ENCODE measurements around the gene MAGI2.

The MAGI2 gene

GRCh38 chr7:78953090-78953489 lies 500.4 kb downstream of the MAGI2 start:
- DNase-seq (ENCODE audit: low read depth, low spot score) = no peak

DNA sequence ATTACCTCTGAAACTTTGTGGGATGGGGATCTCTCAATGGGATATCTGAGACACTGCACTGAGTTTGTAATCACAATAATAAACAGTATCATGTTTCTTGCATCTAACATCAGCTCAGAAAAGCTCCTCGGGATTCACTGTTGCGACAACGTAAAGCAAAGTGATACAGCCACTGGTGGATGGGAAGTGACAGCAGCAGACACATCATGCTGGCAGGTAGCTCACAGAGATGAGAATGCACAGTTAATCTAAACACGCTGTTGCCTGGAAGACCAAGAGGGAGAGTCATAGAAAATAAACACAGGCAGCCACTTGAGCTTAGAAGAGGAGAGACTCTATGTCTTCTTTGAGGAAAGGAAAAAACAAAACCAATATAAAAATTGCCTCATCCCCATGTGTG lies 513.8 kb downstream of the MAGI2 start:
- no peak for DNase-seq (ENCODE audit: low read depth, low spot score)

DNA sequence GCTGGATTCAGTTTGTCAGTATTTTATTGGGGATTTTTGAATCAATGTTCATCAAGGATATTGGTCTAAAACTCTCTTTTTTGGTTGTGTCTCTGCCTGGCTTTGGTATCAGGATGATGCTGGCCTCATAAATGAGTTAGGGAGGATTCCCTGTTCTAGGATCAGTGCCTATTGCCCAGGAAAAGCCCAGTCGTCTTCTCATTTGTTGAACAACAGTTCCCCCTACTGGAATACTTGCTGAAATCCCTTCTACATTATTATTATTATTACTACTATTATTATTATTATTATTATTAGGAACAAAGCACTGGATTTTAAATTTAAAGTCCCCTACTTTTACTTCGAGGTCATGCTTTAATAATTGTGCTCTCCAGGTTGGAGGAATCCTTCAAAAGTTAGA lies 528.9 kb downstream of the MAGI2 start:
- no peak for DNase-seq (ENCODE audit: low read depth, low spot score)

- DNase-seq (ENCODE audit: low read depth, low spot score) = no peak
These were observed 540.7 kb downstream of the MAGI2 start for GRCh38 chr7:78912781-78913180.

- DNase-seq (ENCODE audit: low read depth, low spot score) = no peak
These were observed 546.7 kb downstream of the MAGI2 start for GRCh38 chr7:78906735-78907134.

- DNase-seq (ENCODE audit: low read depth, low spot score) = no peak
These were observed 548.0 kb downstream of the MAGI2 start for GRCh38 chr7:78905436-78905835.

GRCh38 chr7:78904983-78905382 lies 548.5 kb downstream of the MAGI2 start:
- no peak for DNase-seq (ENCODE audit: low read depth, low spot score)

DNA sequence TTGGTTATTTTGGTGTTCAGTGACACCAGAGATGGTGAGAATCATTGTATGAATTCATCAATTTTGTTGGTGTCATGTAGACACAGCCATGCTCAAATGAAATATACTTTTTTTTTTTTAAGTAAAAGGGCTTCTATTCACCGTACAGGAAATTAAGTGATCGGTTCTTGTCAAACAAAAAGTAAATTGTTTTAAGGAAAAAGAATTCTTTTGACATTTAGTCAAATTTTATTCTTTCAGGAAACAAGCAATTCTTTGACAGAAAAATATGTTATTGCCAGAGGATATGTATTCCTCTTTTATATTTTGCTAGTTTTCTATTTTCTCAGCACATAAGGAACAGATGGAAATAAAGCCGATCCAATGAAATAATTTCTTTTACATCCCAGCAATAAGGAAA lies 551.9 kb downstream of the MAGI2 start:
- DNase-seq (ENCODE audit: low read depth, low spot score) = no peak

DNA sequence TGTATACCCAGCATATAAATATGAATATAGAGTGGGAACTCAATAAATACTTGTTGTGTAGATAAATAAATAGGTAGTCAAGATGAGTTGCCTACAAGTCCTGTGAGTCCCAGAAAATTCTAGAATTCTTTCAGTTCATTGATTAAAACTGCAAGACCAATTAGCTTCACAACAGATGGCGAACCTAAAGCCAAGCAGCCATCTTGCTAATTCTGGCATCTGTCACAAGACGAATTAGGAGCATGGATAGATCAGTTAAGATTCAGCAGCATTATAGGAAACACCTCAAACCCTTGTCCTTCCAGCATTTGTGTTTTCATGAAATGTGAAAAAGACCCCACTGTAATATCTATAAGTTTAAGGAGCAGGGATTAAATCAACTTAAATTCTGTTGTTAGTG lies 552.7 kb downstream of the MAGI2 start:
- DNase-seq (ENCODE audit: low read depth, low spot score) = no peak

DNA sequence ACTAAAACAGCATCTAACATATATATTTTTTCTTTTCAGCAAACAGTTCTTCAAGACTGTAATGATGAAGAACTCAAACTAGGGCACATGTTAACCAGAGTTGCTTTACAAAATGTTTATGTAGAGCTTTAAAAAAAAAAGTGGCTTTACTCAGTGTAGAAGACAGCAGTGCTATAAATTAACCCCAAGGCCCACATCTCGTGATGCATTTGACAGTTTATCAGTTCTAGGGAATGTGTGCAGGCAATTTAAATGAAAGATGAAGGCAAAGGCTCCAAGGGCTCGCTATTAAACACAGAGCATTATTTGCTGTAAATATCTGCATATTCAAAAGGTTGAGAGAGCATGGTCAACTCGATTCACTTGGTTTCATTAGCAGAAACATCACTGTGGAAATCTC lies 558.1 kb downstream of the MAGI2 start:
- DNase-seq (ENCODE audit: low read depth, low spot score) = no peak

DNA sequence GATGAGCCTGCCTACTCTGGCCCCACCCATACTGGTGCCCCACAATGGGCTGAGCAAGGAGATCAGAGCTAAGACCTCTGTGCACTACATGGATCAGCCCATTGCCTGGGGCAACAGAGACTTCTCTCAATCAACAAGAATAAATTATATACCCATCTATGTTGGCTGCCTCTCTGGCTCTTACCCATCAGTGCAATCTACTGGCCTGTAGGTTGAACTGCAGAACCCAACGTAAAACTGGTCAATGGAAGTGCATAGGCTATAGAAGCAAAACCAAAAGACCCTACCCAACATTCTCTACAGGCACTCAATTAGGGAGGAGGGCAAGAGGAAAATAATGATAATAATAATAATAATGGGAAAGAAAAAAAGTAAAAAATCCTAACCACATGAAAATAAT lies 574.3 kb downstream of the MAGI2 start:
- DNase-seq (ENCODE audit: low read depth, low spot score) = no peak

DNA sequence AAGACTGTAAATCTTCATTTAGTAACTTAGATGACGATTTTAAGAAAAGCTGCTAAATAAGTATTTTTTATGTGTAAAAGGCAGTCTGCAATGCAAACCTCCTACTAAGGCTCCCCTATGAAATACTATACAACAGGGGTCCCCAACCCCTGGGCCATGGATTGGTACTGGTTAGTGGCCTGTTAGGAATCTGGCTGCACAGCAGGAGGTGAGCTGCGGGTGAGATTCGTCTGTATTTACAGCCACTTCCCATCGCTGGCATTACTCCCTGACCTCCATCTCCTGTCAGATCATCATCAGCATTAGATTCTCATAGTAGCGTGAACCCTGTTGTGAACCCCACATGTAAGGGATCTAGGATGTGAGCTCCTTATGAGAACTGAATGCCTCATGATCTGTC lies 580.4 kb downstream of the MAGI2 start:
- no peak for DNase-seq (ENCODE audit: low read depth, low spot score)

DNA sequence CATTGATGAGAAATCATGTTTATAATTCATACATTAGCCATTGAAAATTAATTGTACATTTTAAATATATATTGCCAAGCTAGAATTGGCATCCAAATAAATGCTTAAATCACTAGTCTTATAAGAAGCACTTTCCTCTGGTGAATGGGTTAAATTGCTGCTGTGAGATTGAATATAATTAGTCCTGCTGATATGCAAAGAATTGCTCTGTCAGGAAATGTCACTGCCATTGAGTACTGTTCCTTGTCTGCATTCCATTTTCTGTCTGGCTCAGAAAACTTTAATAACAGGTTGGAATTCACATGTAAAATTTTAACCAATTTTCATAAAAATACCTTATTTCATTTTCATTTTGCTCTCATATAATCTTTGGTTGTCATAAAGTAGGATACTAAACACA lies 589.1 kb downstream of the MAGI2 start:
- no peak for DNase-seq (ENCODE audit: low read depth, low spot score)

DNA sequence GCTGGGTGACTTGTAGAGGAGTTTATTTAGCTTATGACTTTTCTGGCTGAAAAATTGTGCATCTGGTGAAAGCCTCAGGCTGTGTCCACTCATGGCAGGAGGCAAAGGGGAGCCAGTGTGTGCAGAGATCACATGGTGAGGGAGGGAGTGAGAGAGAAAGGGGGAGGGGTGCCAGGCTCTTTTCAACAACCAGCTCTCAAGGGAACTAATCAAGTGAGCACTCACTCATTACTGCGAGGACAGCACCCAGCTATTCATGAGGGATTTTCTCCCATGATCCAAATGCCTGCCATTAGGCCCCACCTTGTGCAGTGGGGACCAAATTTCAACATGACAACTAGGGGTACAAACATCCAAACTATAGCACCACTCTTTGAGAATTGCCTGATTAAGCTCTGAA lies 590.2 kb downstream of the MAGI2 start:
- no peak for DNase-seq (ENCODE audit: low read depth, low spot score)

DNA sequence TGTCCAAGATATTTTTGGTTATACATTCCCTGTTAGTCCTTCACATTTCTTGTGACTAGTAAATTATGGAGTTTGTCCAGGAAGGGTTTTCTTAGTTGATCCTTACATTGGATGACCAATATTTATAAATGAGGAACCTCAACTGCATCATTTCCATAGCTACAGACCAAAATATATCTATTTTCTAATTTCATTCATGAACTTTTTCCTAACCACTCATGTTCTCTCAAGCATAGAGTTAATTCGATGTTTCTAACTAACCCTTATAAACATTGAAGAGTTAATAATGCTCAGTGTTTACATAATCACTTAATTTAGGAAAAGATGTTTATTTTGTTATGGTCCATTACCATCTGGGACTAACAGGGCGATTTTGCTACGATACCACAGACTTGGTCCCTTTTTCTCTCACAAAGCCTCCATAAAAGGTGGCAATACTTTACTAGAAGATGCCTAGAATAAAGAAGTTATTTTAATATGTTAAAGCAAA lies 591.0 kb downstream of the MAGI2 start:
- no peak for DNase-seq (ENCODE audit: low read depth, low spot score)

DNA sequence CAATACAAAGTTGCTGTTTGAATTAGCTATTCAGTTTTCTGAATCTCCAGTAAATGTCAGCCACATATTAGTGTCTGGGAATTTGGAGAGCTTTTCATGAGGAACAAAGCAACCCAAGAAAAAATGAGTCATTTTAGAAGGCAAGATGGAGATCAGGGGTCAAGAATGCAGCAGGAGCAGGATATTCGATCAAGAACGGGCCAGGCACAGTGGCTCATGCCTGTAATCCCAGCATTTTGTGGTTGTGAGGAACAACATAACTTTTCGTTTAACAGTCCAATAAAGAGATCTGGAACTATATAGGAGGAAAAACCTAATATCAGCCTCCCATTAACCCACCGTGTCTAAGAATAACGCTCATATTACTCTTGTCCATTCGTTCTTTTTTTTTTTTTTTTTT lies 600.5 kb downstream of the MAGI2 start:
- DNase-seq (ENCODE audit: low read depth, low spot score) = no peak

DNA sequence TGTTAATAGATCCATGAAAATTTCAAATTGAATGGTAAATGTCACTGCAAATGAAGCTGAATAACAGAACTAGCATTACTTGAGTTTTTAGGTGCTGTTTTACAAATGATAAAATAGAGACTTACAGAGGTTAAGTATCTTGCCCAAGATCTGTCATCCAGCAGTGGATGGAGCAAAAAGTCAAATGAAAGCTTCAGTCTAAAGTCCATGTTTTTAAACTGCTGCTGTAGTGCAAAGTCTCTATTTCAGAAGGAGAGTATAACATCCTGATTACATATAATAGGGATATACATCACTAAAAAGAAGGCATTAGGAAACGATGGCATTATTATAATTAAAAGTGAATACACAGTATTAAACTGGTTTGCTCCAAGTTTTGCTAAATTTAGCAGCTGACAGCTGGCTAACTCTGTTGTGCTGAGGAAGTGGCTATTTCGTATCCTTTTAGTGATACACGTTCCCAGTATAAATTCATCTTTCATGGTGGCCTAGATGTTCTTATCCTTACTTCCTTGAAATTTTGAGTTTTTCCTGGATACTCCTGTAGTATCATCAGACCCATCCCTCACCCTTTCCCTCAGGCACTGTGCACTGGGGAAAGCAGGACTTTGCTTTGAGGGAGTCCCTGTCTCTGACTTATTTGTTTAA lies 603.2 kb downstream of the MAGI2 start:
- no peak for DNase-seq (ENCODE audit: low read depth, low spot score)

- no peak for DNase-seq (ENCODE audit: low read depth, low spot score)
These were observed 608.3 kb downstream of the MAGI2 start for GRCh38 chr7:78845155-78845554.

DNA sequence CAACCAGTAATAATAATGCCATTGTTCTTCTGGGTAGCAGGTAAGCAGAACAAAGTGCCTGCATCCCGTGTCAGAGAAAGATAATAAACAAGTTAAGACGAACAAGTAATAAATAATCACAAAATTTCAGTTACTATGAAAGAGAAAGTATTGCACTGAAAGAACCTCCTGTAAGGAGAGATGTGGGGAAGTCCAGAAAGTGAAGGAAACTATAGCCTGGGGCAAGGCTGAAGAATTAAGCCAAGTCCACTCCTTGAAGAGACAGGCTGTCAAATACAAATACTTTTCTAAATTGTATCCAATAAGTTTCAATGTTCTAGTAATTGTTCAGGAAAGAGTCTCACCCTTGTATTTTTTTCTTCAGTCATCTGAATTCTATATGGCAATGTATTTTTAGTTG lies 611.4 kb downstream of the MAGI2 start:
- DNase-seq (ENCODE audit: low read depth, low spot score) = no peak

- no peak for DNase-seq (ENCODE audit: low read depth, low spot score)
These were observed 617.6 kb downstream of the MAGI2 start for GRCh38 chr7:78835897-78836296.

DNA sequence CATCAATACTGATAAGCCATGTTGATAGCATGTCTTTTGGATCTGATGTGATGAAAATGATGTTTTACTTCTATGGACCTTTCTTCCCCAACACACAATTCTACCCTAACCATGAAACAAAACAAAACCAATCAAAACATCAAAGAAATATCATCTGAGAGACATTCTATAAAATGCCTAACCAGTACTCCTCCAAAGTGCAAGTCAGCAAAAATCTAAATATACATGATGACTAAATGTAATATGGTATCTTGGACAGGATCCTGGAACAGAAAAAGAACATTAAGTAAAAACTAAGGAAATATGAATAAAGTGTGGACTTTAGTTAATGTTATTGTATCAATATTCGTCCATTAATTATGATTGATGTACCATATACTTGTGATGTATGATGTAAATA lies 625.1 kb downstream of the MAGI2 start:
- DNase-seq (ENCODE audit: low read depth, low spot score) = no peak

GRCh38 chr7:78803501-78804127 lies 649.9 kb downstream of the MAGI2 start:
- DNase-seq (ENCODE audit: low read depth, low spot score) = no peak

GRCh38 chr7:78794101-78794500 lies 659.4 kb downstream of the MAGI2 start:
- DNase-seq (ENCODE audit: low read depth, low spot score) = no peak

GRCh38 chr7:78792624-78793023 lies 660.8 kb downstream of the MAGI2 start:
- no peak for DNase-seq (ENCODE audit: low read depth, low spot score)

Data from activated CD4-positive, CD25-positive, alpha-beta regulatory T cell treated with anti-CD3 and anti-CD28 coated beads, Interleukin-2, amount 50 U/mL, for 16 hours (primary cell).